Psoas muscle (tissue), 8 donors: ENCODE measurements around the gene MPRIP. TPM values are rescaled to one million over a fixed set of nuclear protein-coding genes. Genes with fewer than 3 reads are reported as not detected.

ENCODE experiments used
- ATAC-seq, 4 donors: fragments of 200-7000 bp; cut with Tn5 transposase; one replicate each; pipeline ENCODE4 v1.9.1; 2020; ENCODE audit warnings: moderate library complexity in 3 of 4, mild to moderate bottlenecking in 2 of 4
- DNase-seq, 2 donors: peaks; one replicate each; pipeline ENCODE4 v3.0.0-alpha.2; 2020
- H3K27ac ChIP-seq: fragments of 200-600 bp; one replicate; pipeline ENCODE4 v1.8.0; 2022
- H3K27me3 ChIP-seq, 3 donors: fragments of 200-600 bp in 1 of 3; one replicate each; pipeline versions ENCODE4 v1.6.1 to v1.8.0; 2013 to 2022; ENCODE audit warnings: low read length in 2 of 3, mild to moderate bottlenecking in 2 of 3, moderate library complexity in 1 of 3; ENCODE audit not compliant: insufficient read depth in 3 of 3
- H3K36me3 ChIP-seq, 2 donors: fragments of 200-600 bp in 1 of 2; one replicate each; pipeline versions ENCODE4 v1.6.1 to v1.8.0; 2013 to 2022; ENCODE audit warnings: low read depth in 1 of 2, mild to moderate bottlenecking in 1 of 2, moderate library complexity in 1 of 2; ENCODE audit not compliant: insufficient read depth in 1 of 2
- H3K4me1 ChIP-seq: fragments of 200-600 bp; one replicate; pipeline ENCODE4 v1.8.0; 2022
- H3K4me3 ChIP-seq: fragments of 200-600 bp; one replicate; pipeline ENCODE4 v1.8.0; 2022; ENCODE audit warnings: mild to moderate bottlenecking
- H3K9me3 ChIP-seq: fragments of 200-600 bp; one replicate; pipeline ENCODE4 v1.8.0; 2022
- WGBS, 3 donors: extraction: QIAGEN DNeasy Blood & Tissue Kit; methylation state at CpG; one replicate each; pipeline versions ENCODE4 v1.1.6 to v1.1.7; 2013; 5-methylcytosine and 5-hydroxymethylcytosine counted together
- intact Hi-C, 2 donors: fragments of 100-400 bp; cut with DNase I; formaldehyde crosslinking; loops; one replicate each; pipeline versions ENCODE4 v1.11.0 to v1.14.2; 2022
- polyA plus RNA-seq, 3 donors: library from polyadenylated mRNA; stranded (reverse); fragments of 200-250 nt; gene quantifications; one replicate each; pipeline ENCODE4 v1.2.3, GENCODE V29; 2013
- total RNA-seq, 4 donors: library from RNA; stranded (reverse); fragmentation: NEBNext Ultra II Directional in 2 of 4; extraction: Animal tissue kit (Norgen Biotek cat#: 25700) in 2 of 4; gene quantifications; one replicate each; pipeline versions ENCODE4 v1.2.1 to v1.2.4, GENCODE V29; 2021 to 2023
- TF ChIP-seq, protein P1 (sequence below): fragments of 200-600 bp; IDR thresholded peaks from one replicate; pipeline ENCODE4 v1.8.0; 2022; ENCODE audit warnings: antibody characterized with exemption
- donor health status: healthy with polysubstance abuse.
- donor health status: DM: no; HTN: no; CAD: no; lungs with moderate emphysema.
- donor health status: Bipolar disorder and iron deficiency.
- donor health status: healthy.
- donor health status: DM: yes; HTN: yes; CAD: no.
- donor health status: DM: no; HTN: no; CAD: no.
- donor health status: DM: no; HTN: no; CAD: no.
- donor health status: DM: yes; HTN: yes; CAD: no.

The MPRIP gene
- total and polyA plus RNA-seq, 7 donors = 142 to 322 (median 244) TPM

DNA sequence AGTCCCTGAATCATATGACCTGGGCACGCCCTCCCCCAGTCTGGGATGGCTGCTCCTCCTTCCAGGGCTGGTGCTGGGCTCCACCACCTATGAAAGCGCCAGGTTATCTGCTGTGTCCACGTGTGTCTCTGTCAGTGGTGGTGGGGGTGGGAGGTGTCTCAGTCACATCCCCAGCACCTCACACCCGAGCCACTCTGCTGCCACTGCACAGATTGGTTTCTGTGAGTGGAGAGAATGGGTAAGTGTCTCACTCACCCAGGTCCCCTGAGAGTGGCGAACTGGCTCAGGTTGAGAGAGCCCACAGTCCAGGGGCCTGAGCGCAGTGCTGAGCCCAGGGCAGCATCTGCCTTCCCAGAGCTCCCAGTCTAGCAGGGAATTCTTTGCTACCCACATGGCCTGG lies 84.9 kb downstream of the MPRIP start:
- Histone ChIP-seq H3K36me3 (peaks cover 6 to 38% of the 10 kb centered on the region in 2 donors), H3K4me3 (no peak overlapping the region), H3K9me3 (no peaks in the 10 kb centered on the region), H3K4me1 (peaks cover 72% of the 10 kb centered on the region), H3K27ac (no peak overlapping the region), H3K27me3 (no peaks in the 10 kb centered on the region)
- intact Hi-C loops = loop anchor here in 1 of 2 donors (10.0 kb wide), 1 partner anchor 122 kb away; no protein-coding TSS in a partner anchor
- 86 to 92% (median 87%) methylated on average over 6 of the region's 6 CpGs for WGBS, 3 donors
- ATAC-seq = no peak
- TF ChIP-seq, protein P1, sequence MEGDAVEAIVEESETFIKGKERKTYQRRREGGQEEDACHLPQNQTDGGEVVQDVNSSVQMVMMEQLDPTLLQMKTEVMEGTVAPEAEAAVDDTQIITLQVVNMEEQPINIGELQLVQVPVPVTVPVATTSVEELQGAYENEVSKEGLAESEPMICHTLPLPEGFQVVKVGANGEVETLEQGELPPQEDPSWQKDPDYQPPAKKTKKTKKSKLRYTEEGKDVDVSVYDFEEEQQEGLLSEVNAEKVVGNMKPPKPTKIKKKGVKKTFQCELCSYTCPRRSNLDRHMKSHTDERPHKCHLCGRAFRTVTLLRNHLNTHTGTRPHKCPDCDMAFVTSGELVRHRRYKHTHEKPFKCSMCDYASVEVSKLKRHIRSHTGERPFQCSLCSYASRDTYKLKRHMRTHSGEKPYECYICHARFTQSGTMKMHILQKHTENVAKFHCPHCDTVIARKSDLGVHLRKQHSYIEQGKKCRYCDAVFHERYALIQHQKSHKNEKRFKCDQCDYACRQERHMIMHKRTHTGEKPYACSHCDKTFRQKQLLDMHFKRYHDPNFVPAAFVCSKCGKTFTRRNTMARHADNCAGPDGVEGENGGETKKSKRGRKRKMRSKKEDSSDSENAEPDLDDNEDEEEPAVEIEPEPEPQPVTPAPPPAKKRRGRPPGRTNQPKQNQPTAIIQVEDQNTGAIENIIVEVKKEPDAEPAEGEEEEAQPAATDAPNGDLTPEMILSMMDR = no peak
- no peak for DNase-seq

DNA sequence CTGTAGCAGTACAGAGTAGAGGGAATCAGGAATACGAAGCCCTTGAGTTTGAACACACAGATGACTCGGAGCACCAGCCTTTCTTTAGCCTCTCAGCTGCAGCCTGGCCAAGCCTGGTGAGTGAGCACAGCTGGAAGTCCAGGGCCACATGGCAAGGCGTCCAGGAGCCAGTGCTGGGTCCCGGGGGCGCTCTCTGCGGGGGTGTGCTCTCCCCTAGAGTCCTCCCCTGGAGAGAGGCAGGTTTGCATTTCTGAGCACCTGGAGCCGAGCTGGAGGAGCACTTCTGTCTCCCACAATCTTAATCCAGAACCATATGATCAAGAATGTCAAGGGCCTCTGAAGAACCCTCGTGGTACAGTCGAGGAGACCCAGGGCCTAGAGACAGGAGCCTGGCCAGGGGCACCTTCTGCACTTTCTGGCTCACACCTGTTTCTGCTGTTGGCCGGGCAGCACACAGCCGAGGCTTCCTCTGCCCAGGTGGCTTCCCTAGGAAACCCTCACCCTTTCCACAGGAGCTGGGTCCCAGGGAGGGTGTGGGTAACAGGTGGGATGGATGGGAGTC lies 85.6 kb downstream of the MPRIP start:
- Histone ChIP-seq H3K4me1 (peaks cover 67% of the 10 kb centered on the region), H3K9me3 (no peaks in the 10 kb centered on the region), H3K4me3 (no peak overlapping the region), H3K27me3 (no peaks in the 10 kb centered on the region), H3K36me3 (peaks cover 6 to 45% of the 10 kb centered on the region in 2 donors), H3K27ac (no peak overlapping the region)
- DNase-seq (peak in 1 of 2 donors; percentile 42), ATAC-seq (no peak)
- intact Hi-C loops = loop anchor here in 1 of 2 donors (10.0 kb wide), 1 partner anchor 123 kb away; no protein-coding TSS in a partner anchor
- 57 to 83% (median 61%) methylated on average over 11 of the region's 11 CpGs for WGBS, 3 donors
- TF ChIP-seq, protein P1 = no peak

DNA sequence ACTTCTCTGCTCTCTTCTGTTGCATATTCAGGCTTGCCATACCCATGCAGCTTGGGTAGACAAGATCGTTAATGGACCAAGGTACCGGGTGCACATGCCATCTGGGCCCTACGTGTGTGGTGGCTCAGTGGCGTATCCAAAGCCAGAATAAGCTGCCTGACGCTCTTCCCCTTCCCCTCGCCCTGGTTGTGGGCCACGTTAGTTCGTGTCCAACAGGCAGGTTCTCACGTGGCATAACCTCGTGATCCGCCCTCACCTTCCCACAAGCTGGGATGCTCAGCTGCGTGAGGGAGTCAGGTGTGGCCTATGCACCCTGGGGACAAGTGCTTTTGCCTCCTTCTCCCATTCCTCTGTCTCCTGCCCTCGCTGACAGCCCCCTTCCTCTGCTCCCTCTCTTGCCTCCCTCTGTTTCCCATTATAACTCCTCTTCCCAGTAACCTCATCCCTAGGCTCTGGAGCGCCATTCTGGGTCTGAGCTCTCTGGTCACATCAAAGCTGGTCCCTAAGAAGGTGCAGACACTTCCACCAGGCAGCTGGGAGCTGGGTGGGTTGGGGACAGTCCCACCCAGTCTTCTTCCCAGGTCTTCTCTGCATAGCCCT lies 86.3 kb downstream of the MPRIP start:
- no peak for ATAC-seq
- H3K27ac ChIP-seq = peak overlapping the region; percentile 53
- no peaks in the 10 kb centered on the region for H3K27me3 ChIP-seq
- WGBS, 3 donors = 79 to 81% (median 80%) methylated on average over 14 of the region's 14 CpGs
- no peaks in the 10 kb centered on the region for H3K9me3 ChIP-seq
- no peak overlapping the region for H3K4me3 ChIP-seq
- TF ChIP-seq, protein P1 = no peak
- intact Hi-C loops = loop anchor here in 1 of 2 donors (10.0 kb wide), 1 partner anchor 124 kb away; no protein-coding TSS in a partner anchor
- DNase-seq = peak in 1 of 2 donors; percentile 40
- H3K36me3 ChIP-seq = peaks cover 6 to 52% of the 10 kb centered on the region in 2 donors
- peaks cover 64% of the 10 kb centered on the region for H3K4me1 ChIP-seq

DNA sequence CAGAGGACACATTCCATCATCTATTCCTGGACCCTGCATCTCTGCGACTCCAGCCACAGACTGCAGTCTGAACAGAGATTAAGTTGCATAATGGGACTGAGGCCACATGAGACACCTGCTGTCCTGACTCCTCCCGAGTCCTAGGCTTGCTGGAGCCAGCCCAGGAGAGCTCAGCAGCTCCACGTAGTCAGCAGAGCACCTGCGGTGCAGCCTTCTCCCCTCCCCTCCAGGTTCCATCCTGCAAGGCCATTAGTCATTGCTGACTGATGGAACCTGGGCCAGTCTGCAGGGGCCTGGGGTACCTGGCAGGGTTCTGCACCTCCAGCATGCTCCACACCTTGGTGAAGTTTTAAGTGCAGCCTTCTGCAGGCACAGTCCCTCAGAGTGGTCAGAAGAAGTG lies 87.2 kb downstream of the MPRIP start:
- H3K4me3 ChIP-seq = no peak overlapping the region
- peak; percentile 81 to 93 (median 88) for ATAC-seq
- DNase-seq = peak; percentile 50 to 78
- peaks cover 58% of the 10 kb centered on the region for H3K4me1 ChIP-seq
- H3K27me3 ChIP-seq = no peaks in the 10 kb centered on the region
- WGBS, 3 donors = 19 to 23% (median 22%) methylated on average over 4 of the region's 4 CpGs
- peak overlapping the region; percentile 41 for H3K27ac ChIP-seq
- intact Hi-C loops = loop anchor here in 1 of 2 donors (10.0 kb wide), 1 partner anchor 125 kb away; no protein-coding TSS in a partner anchor
- H3K9me3 ChIP-seq = no peaks in the 10 kb centered on the region
- peaks cover 6 to 59% of the 10 kb centered on the region in 2 donors for H3K36me3 ChIP-seq
- TF ChIP-seq, protein P1 = no peak
